GM10266 (cell line): Measurements from ENCODE around the gene OSBPL1A.

Experiments used
- DNase-seq: peaks from one replicate; pipeline ENCODE4 v3.0.0; 2012; ENCODE audit errors: extremely low spot score
- TF ChIP-seq, protein P1 (sequence below): IDR thresholded peaks from 2 replicates; pipeline ENCODE4 v1.5.1; 2012; ENCODE audit warnings: mild to moderate bottlenecking, low read depth; ENCODE audit not compliant: control insufficient read depth, insufficient read depth; ENCODE audit errors: missing control alignments

OSBPL1A gene

DNA sequence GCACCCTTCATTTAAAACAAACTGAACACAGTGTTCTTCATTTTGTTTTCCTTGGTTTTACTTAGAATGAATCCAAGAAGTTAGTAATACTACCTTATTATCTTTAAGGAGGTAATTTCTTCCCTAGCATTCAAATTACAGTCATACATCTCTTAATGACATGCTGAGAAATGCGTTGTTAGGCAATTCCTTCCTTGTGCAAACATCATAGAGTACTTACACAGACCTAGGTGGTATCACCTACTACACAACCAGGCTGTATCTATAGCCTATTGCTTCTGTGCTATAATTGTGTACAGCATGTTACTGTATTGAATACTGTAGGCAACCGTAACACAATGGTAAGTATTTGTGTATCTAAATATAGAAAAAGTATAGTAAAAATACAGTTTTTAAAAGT lies 267.1 kb downstream of the OSBPL1A start:
- no peak for DNase-seq
- TF ChIP-seq, protein P1, sequence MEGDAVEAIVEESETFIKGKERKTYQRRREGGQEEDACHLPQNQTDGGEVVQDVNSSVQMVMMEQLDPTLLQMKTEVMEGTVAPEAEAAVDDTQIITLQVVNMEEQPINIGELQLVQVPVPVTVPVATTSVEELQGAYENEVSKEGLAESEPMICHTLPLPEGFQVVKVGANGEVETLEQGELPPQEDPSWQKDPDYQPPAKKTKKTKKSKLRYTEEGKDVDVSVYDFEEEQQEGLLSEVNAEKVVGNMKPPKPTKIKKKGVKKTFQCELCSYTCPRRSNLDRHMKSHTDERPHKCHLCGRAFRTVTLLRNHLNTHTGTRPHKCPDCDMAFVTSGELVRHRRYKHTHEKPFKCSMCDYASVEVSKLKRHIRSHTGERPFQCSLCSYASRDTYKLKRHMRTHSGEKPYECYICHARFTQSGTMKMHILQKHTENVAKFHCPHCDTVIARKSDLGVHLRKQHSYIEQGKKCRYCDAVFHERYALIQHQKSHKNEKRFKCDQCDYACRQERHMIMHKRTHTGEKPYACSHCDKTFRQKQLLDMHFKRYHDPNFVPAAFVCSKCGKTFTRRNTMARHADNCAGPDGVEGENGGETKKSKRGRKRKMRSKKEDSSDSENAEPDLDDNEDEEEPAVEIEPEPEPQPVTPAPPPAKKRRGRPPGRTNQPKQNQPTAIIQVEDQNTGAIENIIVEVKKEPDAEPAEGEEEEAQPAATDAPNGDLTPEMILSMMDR = no peak

DNA sequence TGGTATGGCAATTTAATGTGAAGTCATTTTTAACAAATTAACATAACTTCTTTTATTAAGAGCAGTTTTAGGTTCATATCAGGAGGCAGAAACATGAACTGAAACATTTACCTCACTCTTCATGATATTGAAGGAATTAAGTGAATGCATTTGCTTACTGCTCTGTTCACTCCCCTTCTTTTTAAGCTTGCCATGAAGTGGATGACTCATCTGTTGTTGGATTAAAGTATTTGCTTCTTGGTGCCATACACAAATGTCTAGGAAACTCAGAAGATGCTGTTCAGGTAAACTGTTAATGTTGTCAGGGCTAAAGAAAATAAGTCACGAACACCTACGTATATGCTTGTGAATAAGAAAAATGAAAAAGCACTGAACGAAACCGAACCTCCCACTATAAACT lies 268.9 kb downstream of the OSBPL1A start:
- DNase-seq = no peak
- TF ChIP-seq, protein P1 = no peak

DNA sequence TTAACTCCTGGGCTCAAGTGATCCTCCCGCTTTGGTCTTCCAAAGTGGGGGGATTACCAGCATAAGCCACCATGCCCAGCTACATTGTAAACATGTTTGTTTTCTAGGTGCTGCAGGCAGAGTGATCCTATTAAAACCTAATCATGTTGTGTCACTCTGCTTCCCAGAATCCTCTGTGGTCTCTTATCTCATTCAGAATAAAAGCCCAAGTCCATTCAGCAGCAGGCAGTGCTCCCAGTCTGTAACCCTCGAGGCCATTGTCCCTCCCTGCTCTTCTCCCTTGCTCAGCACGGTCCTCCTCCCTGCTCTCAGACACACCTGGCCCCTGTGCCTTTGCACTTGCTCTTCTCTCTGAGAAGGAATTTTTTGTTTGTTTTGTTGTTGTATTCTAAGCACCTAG lies 269.9 kb downstream of the OSBPL1A start:
- no peak for DNase-seq
- TF ChIP-seq, protein P1 = no peak

DNA sequence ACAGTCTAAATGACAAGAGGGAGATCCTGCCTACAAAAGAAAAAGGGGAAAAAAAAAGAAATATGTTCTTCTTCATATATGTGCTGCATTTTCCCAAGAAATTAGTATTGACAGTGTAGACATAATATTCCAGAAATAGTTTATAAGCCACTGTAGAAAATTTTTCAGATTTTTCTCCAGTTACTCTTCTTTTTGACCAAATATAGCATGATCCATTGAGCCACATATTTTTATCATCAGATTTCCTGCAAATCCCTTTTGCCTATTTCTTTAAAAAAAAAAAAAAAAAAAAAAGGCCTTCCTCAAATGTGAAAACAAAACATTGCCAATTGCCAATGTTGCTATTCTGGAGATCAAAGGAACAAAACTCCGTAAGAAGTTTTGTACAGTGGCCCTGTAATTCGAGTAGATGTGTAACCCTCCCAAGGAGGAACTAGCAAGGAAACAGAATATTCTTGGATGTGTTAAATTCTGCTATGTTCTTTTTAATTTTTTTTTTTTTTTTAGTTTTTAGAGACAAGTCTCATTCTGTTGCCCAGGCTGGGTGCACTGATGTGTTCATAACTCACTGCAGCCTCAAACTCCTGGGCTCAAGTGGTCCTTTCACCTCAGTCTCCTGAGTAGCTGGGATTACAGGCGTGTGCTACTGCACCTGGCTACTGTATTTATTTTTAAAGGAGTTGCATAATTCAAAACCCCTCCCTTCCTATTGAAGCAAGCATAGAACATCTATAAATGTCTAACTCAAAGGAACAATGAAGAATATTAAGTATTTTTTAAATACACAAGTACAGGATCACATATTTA lies 271.3 kb downstream of the OSBPL1A start:
- DNase-seq = no peak
- TF ChIP-seq, protein P1 = no peak

DNA sequence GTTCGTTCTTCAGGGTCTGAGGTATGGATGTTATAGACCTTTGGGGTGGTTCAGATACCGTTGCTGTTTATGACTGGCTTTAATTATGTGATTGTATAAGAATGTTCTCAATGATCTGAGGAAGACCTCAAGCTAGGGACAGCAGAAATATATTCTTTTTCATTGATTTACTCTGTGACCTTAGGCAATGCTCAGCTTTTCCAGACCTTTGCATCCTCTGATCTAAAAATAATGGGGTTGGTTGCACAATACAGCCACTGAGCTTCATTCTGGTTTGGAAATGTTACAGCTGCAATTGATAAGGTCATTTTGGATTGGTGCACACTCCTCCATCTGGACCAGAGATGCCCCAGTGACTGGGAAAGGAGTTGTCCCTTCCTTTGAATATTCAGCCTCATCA lies 276.0 kb downstream of the OSBPL1A start:
- DNase-seq = no peak
- TF ChIP-seq, protein P1 = no peak

DNA sequence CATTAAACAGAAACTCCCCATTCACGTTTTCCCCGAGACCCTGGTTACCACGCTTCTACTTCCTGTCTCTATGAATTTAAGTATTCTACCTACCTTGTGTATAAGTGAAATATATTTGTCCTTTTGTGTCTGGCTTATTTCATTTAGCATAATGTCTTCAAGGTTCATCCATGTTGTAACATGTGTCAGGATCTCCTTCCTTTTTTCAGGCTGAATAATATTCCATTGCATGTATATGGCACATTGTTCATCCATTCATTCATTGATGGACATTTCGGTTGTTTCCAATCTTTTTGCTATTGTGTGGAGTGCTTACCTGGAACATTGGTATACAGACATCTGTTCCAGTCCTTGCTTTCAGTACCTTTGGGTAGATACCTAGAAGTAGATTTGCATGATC lies 276.9 kb downstream of the OSBPL1A start:
- no peak for DNase-seq
- TF ChIP-seq, protein P1 = no peak

DNA sequence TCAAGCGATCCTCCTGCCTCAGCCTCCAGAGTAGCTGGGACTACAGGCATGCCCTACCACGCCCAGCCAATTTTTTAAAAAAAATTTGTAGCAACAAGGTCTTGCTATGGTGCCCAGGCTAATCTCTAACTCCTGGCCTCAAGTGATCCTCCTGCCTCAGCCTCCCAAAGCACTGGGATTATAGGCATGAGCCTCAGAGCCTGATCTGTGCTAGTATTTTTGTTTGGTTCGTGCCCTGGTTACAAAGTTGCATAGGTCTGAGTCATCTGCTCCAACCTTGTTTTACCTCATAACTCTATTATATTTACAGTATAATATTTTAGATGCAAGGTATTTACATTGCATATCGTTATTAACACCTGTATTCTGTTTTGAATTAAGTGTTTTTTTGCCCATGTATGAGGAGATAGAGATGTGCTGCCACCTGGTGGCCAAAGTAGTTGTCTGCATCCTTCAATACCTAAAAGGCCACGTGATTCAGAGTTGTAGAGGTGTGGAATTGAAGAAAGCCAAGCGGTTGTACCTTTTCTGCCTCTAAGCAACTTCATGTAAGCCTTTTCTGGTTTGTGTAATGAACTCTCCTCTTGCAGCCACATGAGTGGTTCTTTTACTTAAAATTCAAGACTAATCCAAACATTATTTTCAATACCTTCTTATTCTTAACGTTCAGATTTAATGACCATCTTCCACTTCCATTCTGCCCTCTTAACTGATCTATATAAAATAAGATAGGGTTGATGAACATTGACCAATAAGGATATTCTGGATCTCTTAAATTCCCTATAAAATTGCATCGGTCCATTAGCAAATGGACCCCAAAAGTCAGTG lies 278.7 kb downstream of the OSBPL1A start:
- TF ChIP-seq, protein P1 = peak; percentile 80
- DNase-seq = peak; percentile 64
